Amygdala (tissue), 56 donors: ENCODE measurements around the gene SYNE1.
A peak's percentile ranks its signal among the peaks of the same experiment; 100 is the strongest.

ENCODE experiments used
- DNase-seq, 56 donors: peaks; one replicate each; lab custom pipeline; 2025; lab: John Stamatoyannopoulos, UW

SYNE1 gene

DNA sequence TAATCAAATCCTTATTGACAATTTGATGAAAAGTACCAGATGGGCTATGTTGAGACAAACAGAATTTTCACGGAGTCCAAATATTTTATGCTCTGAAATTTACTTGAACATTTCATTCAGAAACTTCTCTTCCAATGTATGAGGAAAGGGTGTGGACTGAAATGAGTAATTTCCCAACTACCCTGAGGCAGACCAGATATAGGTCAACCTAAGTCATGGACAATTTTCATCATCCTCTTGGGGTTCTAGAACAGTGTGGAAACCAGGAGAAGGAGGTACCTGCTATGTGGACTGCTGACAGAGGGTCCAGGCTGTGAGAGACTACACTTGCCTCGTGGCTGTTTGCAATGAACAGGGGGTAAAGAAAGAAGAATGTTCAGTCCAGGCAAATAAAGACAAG, 506.7 kb downstream of the SYNE1 start:
- DNase-seq, result no peak

DNA sequence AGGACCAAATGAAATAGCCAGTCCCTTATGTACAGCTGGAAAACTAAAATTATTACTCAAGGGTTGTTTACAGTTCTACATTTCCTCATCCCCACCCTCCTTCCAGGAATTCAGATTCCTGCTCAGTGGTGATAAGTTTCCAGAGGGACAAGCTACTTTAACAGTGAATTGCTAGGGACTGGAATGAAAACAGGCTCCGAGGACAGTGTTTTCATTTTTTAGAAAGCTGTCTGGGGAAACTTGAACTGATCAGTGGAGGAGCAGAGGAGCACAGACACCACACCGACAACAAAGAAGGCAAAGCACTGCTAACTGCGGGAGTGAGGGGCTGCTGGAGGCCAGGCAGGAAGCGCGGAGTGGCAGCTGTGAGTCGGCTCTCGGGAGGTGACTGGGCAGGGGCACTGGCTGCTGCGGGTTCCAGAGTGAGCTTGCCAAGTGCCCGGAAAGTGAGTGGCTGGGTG, 507.4 kb downstream of the SYNE1 start:
- no peak for DNase-seq

DNA sequence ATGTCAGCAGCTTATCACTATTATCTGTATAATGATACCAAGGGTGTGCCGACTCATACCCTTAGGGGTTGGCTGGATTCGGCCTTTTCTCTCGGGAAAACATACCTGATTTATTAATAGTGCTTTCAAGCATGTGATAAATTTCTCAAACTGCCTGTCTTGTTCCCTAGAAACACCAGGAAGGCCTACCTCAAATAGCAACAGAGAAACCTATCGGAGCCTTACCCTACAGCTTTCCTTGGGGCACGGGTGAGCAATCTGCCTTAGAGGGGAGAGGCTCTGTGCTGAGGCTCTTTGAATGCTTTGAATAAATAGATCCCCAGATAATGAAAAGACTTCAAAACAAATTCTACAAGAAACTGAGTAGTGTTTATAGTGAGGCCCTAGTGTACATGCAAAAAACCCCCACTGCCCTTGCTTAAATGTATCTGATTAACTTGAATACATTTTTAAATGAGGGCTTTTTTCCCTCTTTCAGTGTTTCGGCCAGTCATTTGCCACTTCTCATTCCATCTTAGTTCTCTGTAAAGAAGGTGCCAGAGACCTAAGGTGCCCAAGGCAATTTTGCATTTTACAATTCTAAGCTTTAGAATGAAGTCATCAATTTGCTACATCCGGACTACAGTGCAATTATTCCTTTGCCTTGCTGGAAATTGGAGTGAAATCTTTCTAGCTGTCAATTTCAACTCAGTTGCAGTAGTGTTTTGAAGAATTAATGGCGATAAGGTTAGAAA, 509.6 kb downstream of the SYNE1 start:
- DNase-seq, result no peak

DNA sequence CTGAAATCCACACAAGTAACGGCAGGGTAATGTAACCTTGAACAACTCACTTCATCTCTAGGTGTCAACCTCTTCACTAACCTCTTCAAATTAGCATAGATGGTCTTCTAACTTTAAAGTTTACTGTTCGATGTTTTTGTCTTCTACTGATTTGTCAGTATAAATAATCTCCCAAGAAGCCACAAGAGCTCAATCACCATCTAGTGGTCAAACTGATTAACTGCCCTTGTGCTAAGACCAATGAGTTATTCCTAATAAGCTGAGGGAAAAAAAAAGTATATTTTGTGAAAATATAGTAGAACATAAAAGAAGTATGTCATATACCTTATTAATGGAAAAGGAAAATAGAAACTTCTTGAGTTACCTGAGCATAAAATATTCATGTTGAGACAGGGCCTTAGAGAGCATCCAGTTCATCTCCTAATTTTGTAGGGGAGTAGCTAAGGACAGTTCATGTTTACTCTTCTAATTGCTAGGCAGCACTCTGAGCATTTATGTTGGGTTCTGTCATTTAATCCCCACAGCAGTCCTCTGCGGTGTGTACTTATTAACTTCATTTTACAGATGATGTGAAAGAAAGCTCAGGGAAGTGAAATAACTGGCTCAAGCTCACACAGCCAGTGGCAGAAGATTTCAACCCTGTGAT, 512.6 kb downstream of the SYNE1 start:
- peak in 1 of 56 donors; percentile 4 for DNase-seq

DNA sequence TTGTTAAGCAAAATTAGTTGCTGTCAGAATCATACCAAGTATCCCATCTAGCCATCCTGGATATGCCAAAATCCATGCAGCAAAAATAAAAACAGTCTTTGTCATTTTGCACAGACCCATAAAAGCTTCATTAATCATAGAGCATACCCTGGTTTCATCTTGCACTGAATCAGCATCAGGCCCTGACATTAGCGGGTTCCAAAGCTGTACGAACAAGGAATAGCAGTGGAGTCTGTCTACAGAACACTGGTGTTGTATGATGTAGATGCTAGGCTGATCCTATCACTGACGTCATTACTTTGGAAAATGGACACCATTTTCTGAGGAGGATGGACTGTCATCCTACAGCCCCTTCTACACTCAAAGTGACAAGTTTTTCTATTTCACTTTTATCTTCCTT, 514.1 kb downstream of the SYNE1 start:
- no peak for DNase-seq

DNA sequence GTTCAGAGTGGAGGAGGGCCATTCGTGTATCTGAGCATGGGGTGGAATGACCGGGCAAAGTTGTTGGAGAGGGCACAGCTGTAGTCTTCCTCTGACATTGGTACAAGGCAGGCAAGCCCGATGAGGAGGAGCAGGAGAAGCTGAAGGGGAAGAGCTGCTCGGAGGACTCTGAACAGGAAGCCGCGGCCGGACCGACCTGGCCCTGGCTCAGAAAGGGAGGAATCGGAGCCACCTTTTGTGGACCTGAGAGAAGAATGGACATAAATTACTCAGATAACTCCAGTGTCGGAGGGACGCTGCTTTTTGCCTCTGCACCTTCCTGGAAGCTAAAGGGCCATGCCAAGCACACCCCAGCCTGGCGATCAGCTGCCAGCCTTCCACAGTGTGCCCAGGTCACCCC, 514.7 kb downstream of the SYNE1 start:
- DNase-seq, result no peak

DNA sequence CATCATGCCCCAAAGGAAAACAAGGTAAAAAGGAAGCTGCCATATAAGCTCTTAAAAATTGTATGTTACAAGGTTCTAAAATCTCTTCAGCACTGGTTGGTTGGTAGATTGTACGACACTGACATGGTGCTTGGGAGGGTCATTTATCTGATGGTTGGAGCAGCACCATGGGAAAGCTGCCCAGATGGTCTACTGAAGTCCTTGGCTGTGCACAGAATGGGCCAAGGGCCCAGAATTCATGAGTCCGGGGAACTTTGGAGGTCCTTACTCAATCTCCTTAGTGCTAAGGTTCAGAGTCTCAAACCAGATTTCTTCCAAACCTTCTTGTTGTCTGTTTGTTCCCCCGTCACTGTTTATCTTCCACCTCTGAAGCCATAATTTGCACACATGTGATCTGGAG, 515.3 kb downstream of the SYNE1 start:
- DNase-seq, result peak in 1 of 56 donors; percentile 11

DNA sequence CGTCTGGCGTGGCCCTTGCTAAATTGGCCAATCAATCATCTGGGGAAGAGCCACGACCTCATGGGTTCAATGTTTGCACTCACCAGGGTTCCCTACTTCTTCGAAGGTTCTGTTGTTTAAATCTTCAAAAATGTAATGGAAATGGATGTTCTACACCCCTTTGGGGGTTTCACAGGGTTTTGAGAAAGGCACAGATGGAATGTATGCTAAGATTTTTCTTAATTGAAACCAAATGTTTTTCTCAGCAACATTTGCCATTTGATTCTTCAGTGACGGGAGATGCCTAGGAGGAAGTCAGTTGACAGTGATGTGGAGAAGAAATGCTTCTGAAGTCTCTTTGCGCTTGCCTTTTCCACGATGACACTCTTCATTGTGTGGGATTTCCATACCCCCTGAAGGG, 517.3 kb downstream of the SYNE1 start:
- no peak for DNase-seq

DNA sequence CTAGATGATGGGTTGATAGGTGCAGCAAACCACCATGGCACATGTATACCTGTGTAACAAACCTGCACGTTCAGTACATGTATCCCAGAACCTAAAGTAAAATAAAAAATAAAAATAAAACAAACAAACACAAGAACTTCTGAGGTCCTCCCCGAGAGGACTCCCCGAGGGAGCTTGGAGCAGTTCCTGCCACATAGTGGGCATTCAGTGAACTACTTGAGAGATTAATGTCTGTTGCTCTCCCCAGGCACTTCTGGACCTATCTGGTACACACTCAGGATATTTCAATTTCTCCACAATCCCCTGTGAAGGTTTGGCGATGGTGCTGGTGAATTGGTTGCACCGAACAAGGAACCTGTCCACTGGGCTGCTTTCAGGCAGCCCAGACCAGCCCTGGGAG, 518.5 kb downstream of the SYNE1 start:
- DNase-seq, result no peak

DNA sequence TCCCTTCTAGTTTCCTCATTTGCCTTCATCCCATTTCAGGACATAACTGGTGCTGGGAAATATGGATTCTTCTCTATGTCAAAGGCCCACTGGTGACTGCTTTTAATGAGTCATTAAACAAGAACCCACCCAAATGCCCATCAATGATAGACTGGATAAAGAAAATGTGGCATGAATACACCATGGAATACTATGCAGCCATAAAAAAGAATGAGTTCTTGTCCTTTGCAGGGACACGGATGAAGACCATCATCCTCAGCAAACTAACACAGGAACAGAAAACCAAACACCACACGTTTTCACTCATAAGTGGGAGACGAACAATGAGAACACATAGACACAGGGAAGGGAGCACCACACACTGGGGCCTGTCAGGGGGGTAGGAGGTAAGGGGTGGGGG, 518.9 kb downstream of the SYNE1 start:
- DNase-seq, result no peak

DNA sequence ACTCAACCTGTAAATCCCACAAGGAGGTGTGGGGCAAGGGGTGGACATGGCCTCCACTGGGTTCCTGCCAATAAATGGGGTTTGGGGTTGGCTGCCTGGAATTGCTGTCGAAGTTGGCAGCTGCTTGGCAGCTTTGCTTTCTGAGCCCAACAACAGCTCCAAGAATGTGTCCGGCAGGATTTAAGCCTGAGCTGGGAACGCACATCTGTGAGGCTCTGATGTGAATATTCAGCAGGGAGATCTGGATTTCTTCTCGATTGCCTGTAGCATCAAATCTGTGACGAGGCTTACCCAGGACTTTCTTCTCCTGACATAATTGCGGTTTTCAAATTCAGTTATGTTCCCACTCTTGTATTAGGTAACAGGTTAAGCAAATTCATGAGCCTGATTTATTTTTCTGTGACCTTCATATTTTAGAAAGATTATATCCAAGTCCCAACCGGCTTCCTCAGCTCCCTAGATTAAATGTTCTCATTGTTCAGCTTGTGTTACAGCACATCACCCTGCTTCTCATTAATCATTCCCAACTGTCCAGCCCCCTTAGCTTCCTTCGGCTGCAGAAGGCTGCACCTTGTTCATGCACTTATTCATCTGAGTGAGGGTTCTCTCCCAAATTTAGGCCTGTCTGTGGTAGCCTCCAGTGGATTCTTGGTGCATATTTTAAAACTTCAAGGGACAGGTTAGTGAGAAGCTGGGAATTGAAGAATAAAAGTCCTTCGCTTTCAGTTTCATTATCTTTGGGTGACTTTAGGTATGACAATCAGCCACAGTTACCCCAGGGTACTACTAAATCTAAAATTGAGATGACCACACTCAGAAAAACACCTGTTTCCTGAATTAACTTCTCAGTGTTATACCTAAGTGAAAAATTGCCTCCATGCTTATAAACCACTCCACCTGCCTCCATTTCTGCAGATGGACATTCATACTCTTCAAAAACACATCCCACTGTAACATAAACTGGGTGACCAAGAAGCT, 519.7 kb downstream of the SYNE1 start:
- peak in 1 of 56 donors; percentile 21 for DNase-seq

DNA sequence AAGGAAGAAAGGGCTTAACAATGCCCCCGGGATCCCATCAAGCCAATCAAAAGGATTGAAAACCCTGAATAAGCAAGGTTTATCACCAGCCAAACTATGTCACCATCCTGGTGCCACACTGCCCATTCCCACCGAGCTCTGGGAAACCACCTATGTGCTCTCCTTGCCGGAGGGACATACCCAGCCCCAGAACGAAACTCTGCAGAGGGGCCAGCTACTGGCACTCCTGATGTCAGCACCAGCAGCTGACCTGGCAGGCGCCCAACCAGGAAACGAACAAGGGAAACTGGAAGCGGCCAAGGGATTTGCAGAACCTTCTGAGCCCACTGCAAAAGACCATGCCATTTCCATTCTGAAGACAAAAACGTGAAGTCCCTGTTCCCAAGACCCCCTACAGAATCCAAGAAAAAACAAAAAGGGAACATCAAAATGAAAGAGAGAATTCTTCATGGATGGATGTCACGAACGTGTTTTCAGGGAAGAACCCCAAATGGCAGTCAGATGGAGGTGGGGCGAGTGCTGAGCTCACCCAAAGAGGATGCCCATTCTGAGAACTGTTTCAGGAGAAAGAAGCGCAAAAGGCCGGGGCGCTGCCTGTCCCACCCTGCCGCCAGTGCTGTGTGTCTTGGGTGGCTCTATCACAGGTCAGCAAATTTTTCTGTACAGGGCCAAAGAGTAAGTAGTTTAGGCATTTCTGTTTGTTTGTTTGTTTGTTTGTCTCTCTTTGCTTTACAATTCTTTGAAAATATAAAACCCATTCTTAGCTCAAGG, 524.5 kb downstream of the SYNE1 start:
- DNase-seq, result peak in 27 of 56 donors; percentile 5 to 69 (median 21)

DNA sequence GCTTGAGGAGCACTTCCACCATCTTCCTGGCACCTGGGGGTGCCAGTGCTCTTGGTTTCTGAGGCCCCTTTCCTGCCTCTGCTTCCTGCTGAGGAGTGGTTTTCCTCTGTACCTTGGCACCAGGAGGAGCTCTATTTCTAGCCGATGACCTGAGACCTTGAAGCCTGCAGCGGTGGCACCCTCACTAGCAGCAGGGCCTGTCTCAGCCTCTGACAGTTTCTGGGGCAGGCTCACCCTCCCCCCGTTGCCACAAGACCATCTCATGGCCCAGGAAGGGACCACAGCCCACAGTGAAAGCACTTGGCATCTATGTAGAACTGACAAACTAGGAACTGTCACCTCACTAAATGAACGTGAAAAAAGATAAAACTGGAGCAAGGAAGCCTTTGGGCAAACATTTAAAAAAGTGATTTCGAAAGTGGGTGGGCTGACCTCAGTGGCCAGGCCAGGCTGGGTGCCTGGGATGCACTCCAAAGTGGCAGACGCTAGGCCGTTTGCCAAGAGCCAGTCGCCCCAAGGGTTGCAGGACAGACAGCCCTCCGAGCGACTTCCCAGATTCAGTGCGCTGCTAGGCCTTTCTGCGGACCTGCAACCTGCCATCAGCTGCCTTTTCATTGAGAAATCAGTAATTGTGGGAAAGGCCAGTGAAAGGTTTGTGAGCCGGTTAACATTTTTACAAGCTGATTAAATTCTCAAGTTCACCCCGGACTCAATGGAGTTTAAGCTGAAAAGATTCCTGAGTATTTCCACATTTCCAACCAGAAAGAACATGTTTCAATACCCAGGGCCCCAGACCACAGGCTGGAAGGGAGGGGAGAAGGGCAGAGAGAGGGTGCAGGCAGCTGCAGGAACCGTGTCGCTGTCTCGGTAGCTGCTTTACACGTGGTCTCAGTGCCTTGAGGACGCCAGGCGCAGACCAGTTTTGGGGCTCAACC, 526.0 kb downstream of the SYNE1 start:
- DNase-seq, result peak in 5 of 56 donors; percentile 12 to 23 (median 14)

DNA sequence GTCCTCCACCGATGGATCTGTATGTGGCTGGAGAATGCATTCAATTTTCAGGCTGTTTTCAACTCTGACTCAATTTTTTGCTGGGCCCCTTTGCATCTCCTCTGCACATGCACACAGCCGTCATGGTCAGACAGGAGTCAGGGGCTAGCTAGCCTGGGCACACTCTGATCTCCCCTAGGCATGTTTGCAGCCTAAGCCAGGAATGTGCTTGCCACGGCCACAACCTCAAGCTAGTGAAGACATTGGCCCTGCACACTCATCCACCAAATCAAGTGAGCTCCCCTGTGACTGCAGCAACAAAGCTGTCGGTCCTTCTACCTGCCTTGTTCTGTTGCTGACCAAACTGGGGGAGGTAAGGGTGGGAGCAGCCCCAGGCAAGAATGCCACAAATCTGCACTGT, 529.2 kb downstream of the SYNE1 start:
- no peak for DNase-seq

DNA sequence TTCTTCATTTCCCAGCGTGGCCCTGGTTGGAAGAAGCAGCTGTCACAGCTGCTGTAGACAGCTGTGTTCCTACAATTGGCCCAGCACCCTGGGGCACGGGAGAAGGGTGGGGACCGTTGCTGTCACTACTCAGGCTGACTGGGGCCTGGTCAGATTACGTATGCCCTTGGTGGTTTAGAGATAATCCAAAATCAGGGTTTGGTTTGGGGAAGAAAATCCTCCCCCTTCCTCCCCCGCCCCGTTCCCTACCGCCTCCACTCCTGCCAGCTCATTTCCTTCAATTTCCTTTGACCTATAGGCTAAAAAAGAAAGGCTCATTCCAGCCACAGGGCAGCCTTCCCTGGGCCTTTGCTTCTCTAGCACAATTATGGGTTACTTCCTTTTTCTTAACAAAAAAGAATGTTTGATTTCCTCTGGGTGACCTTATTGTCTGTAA, 537.0 kb downstream of the SYNE1 start:
- no peak for DNase-seq

DNA sequence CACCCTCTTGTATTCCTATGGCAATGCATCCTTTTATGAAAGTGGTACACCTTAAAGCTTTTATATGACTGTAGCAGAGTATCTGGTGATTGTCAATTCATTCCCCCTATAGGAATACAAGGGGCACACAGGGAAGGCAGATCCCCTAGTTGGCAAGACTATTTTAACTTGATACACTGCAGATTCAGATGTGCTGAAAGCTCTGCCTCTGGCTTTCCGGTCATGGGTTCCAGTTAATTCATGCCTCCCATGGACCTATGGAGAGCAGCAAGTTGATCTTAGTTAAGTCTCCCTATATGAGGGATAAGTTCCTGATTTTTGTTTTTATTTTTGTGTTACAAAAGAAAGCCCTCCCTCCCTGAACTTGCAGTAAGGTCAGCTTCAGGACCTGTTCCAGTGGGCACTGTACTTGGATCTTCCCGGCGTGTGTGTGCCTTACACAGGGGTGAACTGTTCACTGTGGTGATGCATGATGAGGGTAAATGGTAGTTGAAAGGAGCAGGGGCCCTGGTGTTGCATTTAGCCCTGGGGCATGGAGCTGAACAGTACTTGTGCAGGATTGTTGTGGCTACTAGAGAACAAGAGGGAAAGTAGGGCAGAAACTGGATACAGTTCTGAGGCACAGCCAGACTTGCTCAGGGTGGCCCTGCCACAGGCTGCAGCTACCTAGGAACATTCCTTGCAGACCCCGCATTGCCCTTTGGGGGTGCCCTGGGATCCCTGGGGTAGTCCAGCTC, 537.5 kb downstream of the SYNE1 start:
- no peak for DNase-seq

DNA sequence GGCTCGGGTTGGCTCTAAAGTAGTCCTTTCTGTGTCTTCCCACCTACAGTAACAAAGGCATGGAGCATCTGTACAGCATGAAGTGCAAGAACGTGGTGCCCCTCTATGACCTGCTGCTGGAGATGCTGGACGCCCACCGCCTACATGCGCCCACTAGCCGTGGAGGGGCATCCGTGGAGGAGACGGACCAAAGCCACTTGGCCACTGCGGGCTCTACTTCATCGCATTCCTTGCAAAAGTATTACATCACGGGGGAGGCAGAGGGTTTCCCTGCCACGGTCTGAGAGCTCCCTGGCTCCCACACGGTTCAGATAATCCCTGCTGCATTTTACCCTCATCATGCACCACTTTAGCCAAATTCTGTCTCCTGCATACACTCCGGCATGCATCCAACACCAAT, 538.5 kb downstream of the SYNE1 start:
- DNase-seq, result no peak

DNA sequence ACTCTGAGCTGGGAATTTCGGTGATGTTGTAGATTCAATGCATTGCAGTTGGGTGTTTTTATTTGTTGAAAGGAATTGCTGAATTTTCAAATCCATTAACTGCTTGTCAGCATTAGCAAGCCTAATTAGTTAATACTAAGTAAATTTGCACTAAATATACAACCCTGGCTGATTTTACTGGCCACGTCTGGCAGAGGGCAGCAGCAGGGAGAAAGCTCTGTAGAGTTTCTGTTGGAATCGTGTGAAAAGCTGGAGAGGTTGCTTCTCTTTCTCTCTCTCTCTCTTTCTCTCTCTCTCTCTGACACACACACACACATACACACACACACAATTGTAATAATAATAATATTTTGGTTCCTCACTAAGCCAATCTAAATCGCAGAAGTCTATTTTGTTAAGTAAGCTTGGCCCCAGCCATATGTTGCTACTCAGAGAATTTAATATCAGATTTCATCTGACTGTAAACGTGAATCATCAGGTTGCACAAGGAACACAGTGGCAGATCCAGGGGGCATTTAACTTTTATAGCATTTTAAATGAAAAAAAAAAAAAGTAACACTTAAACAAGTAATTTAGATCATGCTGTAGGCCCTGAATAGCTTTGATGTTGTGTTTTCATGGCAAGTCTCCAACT, 540.2 kb downstream of the SYNE1 start:
- no peak for DNase-seq
